Measurements from ENCODE around the gene NPPC.
"Not testable (repeated sequence)": the region's sequence is repeated elsewhere in the genome, so short reads cannot be mapped to it uniquely, and the experiment has no call there.

Gene NPPC

GRCh38 chr2:231926180-231926741, at the start of gene NPPC:
NPPC (minus strand) TSS chr2:231926396; CDS start chr2:231926249, 147 bp downstream.
- peak; percentile 26 to 44 for DNase-seq (ENCODE audit: low read depth in 2 of 2)

- no peak for DNase-seq (ENCODE audit: low read depth in 2 of 2)
Measured at GRCh38 chr2:231975001-231975400, 48.8 kb upstream of the NPPC start.

- DNase-seq (ENCODE audit: low read depth in 2 of 2): no peak
Measured at GRCh38 chr2:231970461-231970860, 44.3 kb upstream of the NPPC start.

- DNase-seq (ENCODE audit: low read depth in 2 of 2): no peak
Measured at GRCh38 chr2:231968820-231969219, 42.6 kb upstream of the NPPC start.

- DNase-seq (ENCODE audit: low read depth in 2 of 2): no peak
Measured at GRCh38 chr2:231966886-231967285, 40.7 kb upstream of the NPPC start.

- DNase-seq (ENCODE audit: low read depth in 2 of 2): no peak
Measured at GRCh38 chr2:231965102-231965501, 38.9 kb upstream of the NPPC start.

GRCh38 chr2:231961349-231962166, 35.4 kb upstream of the NPPC start, which contains the start of gene DIS3L2:
DIS3L2 (plus strand) TSS chr2:231961713; CDS start chr2:232014928, 53,215 bp downstream.
- DNase-seq (ENCODE audit: low read depth in 2 of 2): peak; percentile 35 to 50

GRCh38 chr2:231960810-231961348, 34.7 kb upstream of the NPPC start:
- DNase-seq (ENCODE audit: low read depth in 2 of 2): no peak

- no peak for DNase-seq (ENCODE audit: low read depth in 2 of 2)
Measured at GRCh38 chr2:231957913-231958763, 31.9 kb upstream of the NPPC start.

- no peak for DNase-seq (ENCODE audit: low read depth in 2 of 2)
Measured at GRCh38 chr2:231955758-231956472, 29.7 kb upstream of the NPPC start.

GRCh38 chr2:231951452-231952035, 25.3 kb upstream of the NPPC start:
- DNase-seq (ENCODE audit: low read depth in 2 of 2): no peak

- no peak for DNase-seq (ENCODE audit: low read depth in 2 of 2)
Measured at GRCh38 chr2:231947694-231948093, 21.5 kb upstream of the NPPC start.

GRCh38 chr2:231947112-231947511, 20.9 kb upstream of the NPPC start:
- not testable (repeated sequence) for DNase-seq (ENCODE audit: low read depth in 2 of 2)

GRCh38 chr2:231946241-231946814, 20.1 kb upstream of the NPPC start:
- no peak for DNase-seq (ENCODE audit: low read depth in 2 of 2)

GRCh38 chr2:231942180-231942579, 16.0 kb upstream of the NPPC start:
- DNase-seq (ENCODE audit: low read depth in 2 of 2): no peak

- DNase-seq (ENCODE audit: low read depth in 2 of 2): no peak
Measured at GRCh38 chr2:231941673-231942072, 15.5 kb upstream of the NPPC start.

GRCh38 chr2:231940795-231941194, 14.6 kb upstream of the NPPC start:
- DNase-seq (ENCODE audit: low read depth in 2 of 2): no peak

GRCh38 chr2:231939022-231939421, 12.8 kb upstream of the NPPC start:
- DNase-seq (ENCODE audit: low read depth in 2 of 2): no peak

GRCh38 chr2:231937057-231937456, 10.9 kb upstream of the NPPC start:
- no peak for DNase-seq (ENCODE audit: low read depth in 2 of 2)

- no peak for DNase-seq (ENCODE audit: low read depth in 2 of 2)
Measured at GRCh38 chr2:231936491-231936890, 10.3 kb upstream of the NPPC start.

- no peak for DNase-seq (ENCODE audit: low read depth in 2 of 2)
Measured at GRCh38 chr2:231935815-231936214, 9.6 kb upstream of the NPPC start.
